Liver (tissue), 9 donors: ENCODE data around the gene CD81. TPM values are rescaled to one million over a fixed set of nuclear protein-coding genes. Genes with fewer than 3 reads are reported as not detected.

Experiments
- DNase-seq: peaks from one replicate; pipeline ENCODE4 v3.0.0-alpha.2; 2017; ENCODE audit warnings: low spot score
- H3K27ac ChIP-seq, 2 donors: one replicate each; pipeline ENCODE4 v1.7.0; 2013; ENCODE audit warnings: inconsistent platforms in 2 of 2, low read length in 2 of 2, control low read depth in 1 of 2, low read depth in 1 of 2, mild to moderate bottlenecking in 1 of 2
- H3K27me3 ChIP-seq, 4 donors: one replicate each; pipeline versions ENCODE4 v1.6.1 to v1.7.0; 2013; ENCODE audit warnings: low read length in 3 of 4, inconsistent platforms in 1 of 4, mild to moderate bottlenecking in 1 of 4, moderate library complexity in 1 of 4; ENCODE audit not compliant: control insufficient read depth in 4 of 4, insufficient read depth in 4 of 4
- H3K36me3 ChIP-seq, 4 donors: one replicate each; pipeline versions ENCODE4 v1.6.1 to v1.7.0; 2013; ENCODE audit warnings: low read length in 3 of 4, mild to moderate bottlenecking in 3 of 4, low read depth in 1 of 4, moderate library complexity in 1 of 4; ENCODE audit not compliant: control insufficient read depth in 4 of 4, insufficient read depth in 3 of 4
- H3K4me1 ChIP-seq, 4 donors: one replicate each; pipeline versions ENCODE4 v1.6.1 to v1.7.0; 2013; ENCODE audit warnings: low read length in 3 of 4, mild to moderate bottlenecking in 3 of 4, moderate library complexity in 1 of 4; ENCODE audit not compliant: control insufficient read depth in 4 of 4, insufficient read depth in 4 of 4
- H3K4me3 ChIP-seq, 3 donors: one replicate each; pipeline versions ENCODE4 v1.6.1 to v1.7.0; 2013; ENCODE audit warnings: low read length in 3 of 3, control low read depth in 1 of 3, low read depth in 1 of 3, mild to moderate bottlenecking in 1 of 3
- H3K9ac ChIP-seq, 2 donors: one replicate each; pipeline ENCODE4 v1.7.0; 2013; ENCODE audit warnings: low read length in 2 of 2, mild to moderate bottlenecking in 2 of 2, moderate library complexity in 2 of 2, control low read depth in 1 of 2, low read depth in 1 of 2
- H3K9me3 ChIP-seq, 4 donors: one replicate each; pipeline versions ENCODE4 v1.6.1 to v1.7.0; 2013; ENCODE audit warnings: low read length in 3 of 4; ENCODE audit not compliant: control insufficient read depth in 4 of 4
- EGR1 ChIP-seq, 2 donors: IDR thresholded peaks; 2 replicates each; pipeline ENCODE4 v1.6.1; 2016 to 2018; ENCODE audit warnings: antibody characterized with exemption in 2 of 2, low read depth in 2 of 2
- FOXA2 ChIP-seq: IDR thresholded peaks from 2 replicates; pipeline ENCODE4 v1.6.1; 2016; ENCODE audit warnings: antibody characterized with exemption
- GABPA ChIP-seq, 2 donors: IDR thresholded peaks in 1 of 2; conservative IDR thresholded peaks in 1 of 2; 2 replicates each; pipeline ENCODE4 v1.6.1; 2016; ENCODE audit warnings: antibody characterized with exemption in 2 of 2, mild to moderate bottlenecking in 1 of 2, moderate library complexity in 1 of 2
- HNF4A ChIP-seq, 2 donors: conservative IDR thresholded peaks; 2 replicates each; pipeline ENCODE4 v1.6.1; 2016; ENCODE audit warnings: antibody characterized with exemption in 2 of 2, mild to moderate bottlenecking in 2 of 2
- HNF4G ChIP-seq: IDR thresholded peaks from 2 replicates; pipeline ENCODE4 v1.6.1; 2016; ENCODE audit warnings: antibody characterized with exemption
- JUND ChIP-seq, 2 donors: IDR thresholded peaks; 2 replicates each; pipeline ENCODE4 v1.6.1; 2016; ENCODE audit warnings: antibody characterized with exemption in 2 of 2
- NR2F2 ChIP-seq: IDR thresholded peaks from 2 replicates; pipeline ENCODE4 v1.6.1; 2016; ENCODE audit warnings: antibody characterized with exemption
- RAD21 ChIP-seq, 2 donors: IDR thresholded peaks; 2 replicates each; pipeline ENCODE4 v1.6.1; 2016; ENCODE audit warnings: antibody characterized with exemption in 2 of 2, mild to moderate bottlenecking in 2 of 2
- RXRA ChIP-seq, 2 donors: IDR thresholded peaks; 2 replicates each; pipeline ENCODE4 v1.6.1; 2017 to 2018; ENCODE audit warnings: antibody characterized with exemption in 2 of 2, mild to moderate bottlenecking in 1 of 2
- SP1 ChIP-seq: IDR thresholded peaks from 2 replicates; pipeline ENCODE4 v1.6.1; 2018; ENCODE audit warnings: antibody characterized with exemption, mild to moderate bottlenecking
- TAF1 ChIP-seq: conservative IDR thresholded peaks from 2 replicates; pipeline ENCODE4 v1.6.1; 2016; ENCODE audit warnings: antibody characterized with exemption, mild to moderate bottlenecking
- YY1 ChIP-seq: IDR thresholded peaks from 2 replicates; pipeline ENCODE4 v1.6.1; 2016; ENCODE audit warnings: antibody characterized with exemption, mild to moderate bottlenecking
- ZBTB33 ChIP-seq: IDR thresholded peaks from 2 replicates; pipeline ENCODE4 v1.6.1; 2016; ENCODE audit warnings: antibody characterized with exemption
- WGBS: extraction: QIAGEN DNeasy Blood & Tissue Kit; methylation state at CpG from one replicate; pipeline ENCODE4 v1.1.7; 2013; 5-methylcytosine and 5-hydroxymethylcytosine counted together
- polyA plus RNA-seq, 2 donors: library from polyadenylated mRNA; stranded (reverse) in 1 of 2; unstranded in 1 of 2; fragments of 200-250 nt in 1 of 2; fragments of >200 nt in 1 of 2; fragmentation: Nextera tagmentation in 1 of 2; extraction: Ambion mirVana in 1 of 2; gene quantifications; one replicate each; pipeline versions ENCODE4 v1.2.1 to v1.2.3, GENCODE V29; 2013 to 2015
- total RNA-seq, 2 donors: library from RNA; depleted of rRNA; stranded (reverse); fragments of >200 nt; gene quantifications; one replicate each; pipeline ENCODE4 v1.2.3, GENCODE V29; 2014
- TF ChIP-seq, protein P1 (sequence below): IDR thresholded peaks from 2 replicates; pipeline ENCODE4 v1.6.1; 2016; ENCODE audit warnings: antibody characterized with exemption
- TF ChIP-seq, protein P2 (sequence below): IDR thresholded peaks from 2 replicates; pipeline ENCODE4 v1.6.1; 2016; ENCODE audit warnings: antibody characterized with exemption, mild to moderate bottlenecking
- donor health status: healthy.
- donor health status: healthy.
- donor health status: healthy.
- donor health status: healthy.
- donor health status: healthy.

Gene CD81
- total and polyA plus RNA-seq, 4 donors = 76.9 to 712 (median 164) TPM

- TF ChIP-seq EGR1 (IDR thresholded peaks at IDR 0.05; ENCODE audit: low read depth in 2 of 2) (no peak), SP1 (no peak), NR2F2 (no peak), JUND (IDR thresholded peaks at IDR 0.05) (no peak), HNF4G (no peak), RAD21 (IDR thresholded peaks at IDR 0.05) (no peak), HNF4A (conservative IDR thresholded peaks at IDR 0.05) (no peak), ZBTB33 (no peak), RXRA (IDR thresholded peaks at IDR 0.05) (no peak), TAF1 (no peak), FOXA2 (no peak), YY1 (no peak), GABPA (IDR thresholded peaks at IDR 0.05 in 1 of 2, conservative IDR thresholded peaks at IDR 0.05 in 1 of 2) (no peak)
- TF ChIP-seq, protein P1, sequence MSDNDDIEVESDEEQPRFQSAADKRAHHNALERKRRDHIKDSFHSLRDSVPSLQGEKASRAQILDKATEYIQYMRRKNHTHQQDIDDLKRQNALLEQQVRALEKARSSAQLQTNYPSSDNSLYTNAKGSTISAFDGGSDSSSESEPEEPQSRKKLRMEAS = no peak
- TF ChIP-seq, protein P2, sequence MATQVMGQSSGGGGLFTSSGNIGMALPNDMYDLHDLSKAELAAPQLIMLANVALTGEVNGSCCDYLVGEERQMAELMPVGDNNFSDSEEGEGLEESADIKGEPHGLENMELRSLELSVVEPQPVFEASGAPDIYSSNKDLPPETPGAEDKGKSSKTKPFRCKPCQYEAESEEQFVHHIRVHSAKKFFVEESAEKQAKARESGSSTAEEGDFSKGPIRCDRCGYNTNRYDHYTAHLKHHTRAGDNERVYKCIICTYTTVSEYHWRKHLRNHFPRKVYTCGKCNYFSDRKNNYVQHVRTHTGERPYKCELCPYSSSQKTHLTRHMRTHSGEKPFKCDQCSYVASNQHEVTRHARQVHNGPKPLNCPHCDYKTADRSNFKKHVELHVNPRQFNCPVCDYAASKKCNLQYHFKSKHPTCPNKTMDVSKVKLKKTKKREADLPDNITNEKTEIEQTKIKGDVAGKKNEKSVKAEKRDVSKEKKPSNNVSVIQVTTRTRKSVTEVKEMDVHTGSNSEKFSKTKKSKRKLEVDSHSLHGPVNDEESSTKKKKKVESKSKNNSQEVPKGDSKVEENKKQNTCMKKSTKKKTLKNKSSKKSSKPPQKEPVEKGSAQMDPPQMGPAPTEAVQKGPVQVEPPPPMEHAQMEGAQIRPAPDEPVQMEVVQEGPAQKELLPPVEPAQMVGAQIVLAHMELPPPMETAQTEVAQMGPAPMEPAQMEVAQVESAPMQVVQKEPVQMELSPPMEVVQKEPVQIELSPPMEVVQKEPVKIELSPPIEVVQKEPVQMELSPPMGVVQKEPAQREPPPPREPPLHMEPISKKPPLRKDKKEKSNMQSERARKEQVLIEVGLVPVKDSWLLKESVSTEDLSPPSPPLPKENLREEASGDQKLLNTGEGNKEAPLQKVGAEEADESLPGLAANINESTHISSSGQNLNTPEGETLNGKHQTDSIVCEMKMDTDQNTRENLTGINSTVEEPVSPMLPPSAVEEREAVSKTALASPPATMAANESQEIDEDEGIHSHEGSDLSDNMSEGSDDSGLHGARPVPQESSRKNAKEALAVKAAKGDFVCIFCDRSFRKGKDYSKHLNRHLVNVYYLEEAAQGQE = no peak
- WGBS = 72% methylated on average over 5 of the region's 5 CpGs
- Histone ChIP-seq H3K27me3 (no peaks in the 10 kb centered on the region), H3K4me1 (peaks cover 0 to 11% (median 10%) of the 10 kb centered on the region in 4 donors), H3K27ac (no peak overlapping the region), H3K9ac (no peak overlapping the region), H3K4me3 (no peak overlapping the region), H3K36me3 (no peaks in the 10 kb centered on the region), H3K9me3 (no peaks in the 10 kb centered on the region)
- DNase-seq = no peak
Observed at GRCh38 chr11:2342981-2343380, 34.1 kb upstream of the CD81 start.

DNA sequence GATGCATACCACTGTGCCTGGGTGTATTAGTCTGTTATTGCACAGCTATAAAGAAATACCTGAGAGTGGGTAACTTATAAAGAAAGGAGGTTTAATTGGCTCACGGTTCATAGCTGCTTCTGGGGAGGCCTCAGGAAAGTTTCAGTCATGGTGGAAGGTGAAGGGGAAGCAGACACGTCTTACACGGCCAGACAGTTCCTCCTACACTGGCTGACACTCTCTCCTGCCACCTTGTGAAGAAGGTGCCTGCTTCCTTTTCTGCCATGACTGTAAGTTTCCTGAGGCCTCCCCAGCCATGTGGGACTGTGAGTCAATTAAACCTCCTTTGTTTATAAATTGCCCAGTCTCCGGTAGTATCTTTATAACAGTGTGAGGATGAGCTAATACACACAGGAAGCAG lies 33.6 kb upstream of the CD81 start:
- Histone ChIP-seq H3K4me3 (no peak overlapping the region), H3K9ac (no peak overlapping the region), H3K27ac (no peak overlapping the region), H3K36me3 (no peaks in the 10 kb centered on the region), H3K4me1 (peaks cover 0 to 12% (median 10%) of the 10 kb centered on the region in 4 donors), H3K27me3 (no peaks in the 10 kb centered on the region), H3K9me3 (no peaks in the 10 kb centered on the region)
- TF ChIP-seq HNF4G = no peak
- no peak for TF ChIP-seq JUND (IDR thresholded peaks at IDR 0.05)
- no peak for TF ChIP-seq HNF4A (conservative IDR thresholded peaks at IDR 0.05)
- TF ChIP-seq ZBTB33 = no peak
- TF ChIP-seq, protein P1 = no peak
- TF ChIP-seq TAF1 = no peak
- no peak for DNase-seq
- WGBS = 91% methylated on average over 4 of the region's 4 CpGs
